Trophoblast cell (in vitro differentiated cells and primary cell): ENCODE measurements around the gene NF1.

ENCODE experiments used
- DNase-seq, 2 donors: peaks; one replicate each; pipeline ENCODE4 v3.0.0-alpha.2; 2016
- H2AFZ ChIP-seq: 2 replicates; pipeline ENCODE4 v1.6.1; 2013; ENCODE audit warnings: low read length, moderate library complexity, mild to moderate bottlenecking; ENCODE audit not compliant: insufficient read depth, poor library complexity
- H2AK5ac ChIP-seq: 2 replicates; pipeline ENCODE4 v1.6.1; 2013; ENCODE audit warnings: mild to moderate bottlenecking, low read length
- H2BK120ac ChIP-seq: 2 replicates; pipeline ENCODE4 v1.6.1; 2013; ENCODE audit warnings: low read length, mild to moderate bottlenecking, moderate library complexity; ENCODE audit not compliant: insufficient read depth, poor library complexity
- H2BK12ac ChIP-seq: 2 replicates; pipeline ENCODE4 v1.6.1; 2013; ENCODE audit warnings: mild to moderate bottlenecking, low read length, moderate library complexity
- H2BK5ac ChIP-seq: 2 replicates; pipeline ENCODE4 v1.6.1; 2013; ENCODE audit warnings: low read length, low read depth, moderate library complexity, mild to moderate bottlenecking; ENCODE audit not compliant: poor library complexity
- H3K14ac ChIP-seq: 2 replicates; pipeline ENCODE4 v1.6.1; 2013; ENCODE audit warnings: mild to moderate bottlenecking, low read length
- H3K18ac ChIP-seq: 2 replicates; pipeline ENCODE4 v1.6.1; 2013; ENCODE audit warnings: mild to moderate bottlenecking, low read length
- H3K23ac ChIP-seq: 2 replicates; pipeline ENCODE4 v1.6.1; 2013; ENCODE audit warnings: low read length
- H3K27ac ChIP-seq: 2 replicates; pipeline ENCODE4 v1.5.1; 2013; ENCODE audit warnings: low read depth, mild to moderate bottlenecking, inconsistent platforms, low read length, moderate library complexity
- H3K27me3 ChIP-seq: 2 replicates; pipeline ENCODE4 v1.6.1; 2013; ENCODE audit warnings: inconsistent platforms, mild to moderate bottlenecking, low read length, moderate library complexity; ENCODE audit not compliant: insufficient read depth
- H3K36me3 ChIP-seq, 2 experiments: 1 replicate in 1 of 2; 2 replicates in 1 of 2; pipeline ENCODE4 v1.6.1; 2013; ENCODE audit warnings: low read length in 2 of 2, mild to moderate bottlenecking in 2 of 2, moderate library complexity in 1 of 2; ENCODE audit not compliant: insufficient read depth in 2 of 2, control insufficient read depth in 1 of 2
- H3K4ac ChIP-seq: 2 replicates; pipeline ENCODE4 v1.6.1; 2013; ENCODE audit warnings: low read depth, mild to moderate bottlenecking, low read length, moderate library complexity
- H3K4me1 ChIP-seq, 2 experiments: 1 replicate in 1 of 2; 2 replicates in 1 of 2; pipeline ENCODE4 v1.6.1; 2013; ENCODE audit warnings: low read length in 2 of 2, mild to moderate bottlenecking in 2 of 2, moderate library complexity in 1 of 2; ENCODE audit not compliant: insufficient read depth in 2 of 2, control insufficient read depth in 1 of 2
- H3K4me2 ChIP-seq: 2 replicates; pipeline ENCODE4 v1.6.1; 2013; ENCODE audit warnings: inconsistent platforms, mild to moderate bottlenecking, low read length, moderate library complexity
- H3K4me3 ChIP-seq: 2 replicates; pipeline ENCODE4 v1.5.1; 2013; ENCODE audit warnings: mild to moderate bottlenecking, low read depth, low read length, inconsistent platforms
- H3K79me1 ChIP-seq: one replicate; pipeline ENCODE4 v1.6.1; 2013; ENCODE audit warnings: low read length
- H3K79me2 ChIP-seq: 2 replicates; pipeline ENCODE4 v1.6.1; 2013; ENCODE audit warnings: low read length, mild to moderate bottlenecking; ENCODE audit not compliant: control insufficient read depth, insufficient read depth, poor library complexity
- H3K9ac ChIP-seq: 2 replicates; pipeline ENCODE4 v1.6.1; 2013; ENCODE audit warnings: mild to moderate bottlenecking, low read length
- H3K9me3 ChIP-seq: 2 replicates; pipeline ENCODE4 v1.6.1; 2013; ENCODE audit warnings: low read depth, mild to moderate bottlenecking, control low read depth, inconsistent platforms, low read length; ENCODE audit not compliant: insufficient read depth
- H4K12ac ChIP-seq: 2 replicates; pipeline ENCODE4 v1.6.1; 2013; ENCODE audit warnings: low read depth, mild to moderate bottlenecking, low read length, moderate library complexity
- H4K8ac ChIP-seq: 2 replicates; pipeline ENCODE4 v1.6.1; 2013; ENCODE audit warnings: low read depth, mild to moderate bottlenecking, low read length, moderate library complexity
- H4K91ac ChIP-seq: one replicate; pipeline ENCODE4 v1.6.1; 2013; ENCODE audit warnings: low read depth, mild to moderate bottlenecking, low read length, moderate library complexity
- WGBS: extraction: QIAGEN DNeasy Blood & Tissue Kit; methylation state at CpG from one replicate; pipeline ENCODE4 v1.1.7; 2013; ENCODE audit warnings: missing lambda C conversion rate; ENCODE audit not compliant: insufficient read length, insufficient coverage; ENCODE audit errors: extremely low coverage; 5-methylcytosine and 5-hydroxymethylcytosine counted together

NF1 gene

DNA sequence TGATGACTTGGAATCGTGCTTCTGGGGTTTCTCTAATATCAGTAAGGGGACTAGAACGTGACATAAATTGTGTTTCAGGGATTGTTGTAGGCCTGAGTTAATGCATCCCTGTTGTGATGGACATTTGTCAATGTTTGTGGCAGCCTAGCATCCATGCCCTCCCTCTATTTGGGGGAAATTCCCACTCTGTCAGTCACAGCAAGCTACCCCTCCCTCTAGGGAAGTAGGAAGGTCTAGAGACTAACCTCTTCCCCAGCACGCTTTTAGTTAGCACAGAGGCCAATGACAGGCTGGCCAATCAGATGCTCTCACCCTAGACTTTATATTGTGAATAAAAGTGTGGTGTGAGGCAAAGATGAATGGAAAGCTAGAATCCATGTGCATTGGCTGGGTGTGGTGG lies 32.4 kb upstream of the NF1 start:
- Histone ChIP-seq H2BK120ac (no peak overlapping the region), H3K4me3 (no peak overlapping the region), H3K18ac (no peak overlapping the region), H3K4me1 (peaks cover 0 to 3% of the 10 kb centered on the region in 2 experiments), H3K4me2 (no peak overlapping the region), H2AK5ac (no peak overlapping the region), H3K36me3 (no peaks in the 10 kb centered on the region), H3K14ac (no peak overlapping the region), H2BK12ac (no peak overlapping the region), H2BK5ac (no peak overlapping the region), H3K4ac (no peak overlapping the region), H3K27me3 (no peaks in the 10 kb centered on the region), H4K91ac (no peak overlapping the region), H4K12ac (no peak overlapping the region), H3K9ac (no peak overlapping the region), H4K8ac (no peak overlapping the region), H3K79me2 (no peaks in the 10 kb centered on the region), H3K9me3 (no peaks in the 10 kb centered on the region), H3K27ac (no peak overlapping the region), H3K79me1 (no peaks in the 10 kb centered on the region), H3K23ac (no peak overlapping the region), H2AFZ (no peak overlapping the region)
- peak in 1 of 2 donors; percentile 23 for DNase-seq
- no CpG with 5 or more reads among the region's 3 CpGs for WGBS

DNA sequence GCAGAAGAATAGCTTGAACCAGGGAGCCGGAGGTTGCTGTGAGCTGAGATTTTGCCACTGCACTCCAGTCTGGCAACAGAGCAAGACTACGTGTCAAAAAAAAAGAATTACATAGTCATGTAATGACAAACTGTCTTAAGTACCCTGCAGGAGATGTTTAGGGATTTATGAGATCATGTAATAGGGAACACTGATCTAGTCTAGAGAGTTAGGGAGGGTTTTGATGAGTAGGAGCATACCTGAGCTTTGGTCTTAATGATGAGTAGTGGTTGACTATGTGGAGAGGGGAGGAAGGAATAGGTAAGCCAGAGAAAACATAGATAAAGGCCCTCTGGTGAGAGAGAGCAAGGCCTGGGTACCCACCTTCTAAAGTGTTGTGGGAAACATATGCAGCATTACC lies 30.1 kb upstream of the NF1 start:
- Histone ChIP-seq H3K4me2 (no peak overlapping the region), H3K79me2 (no peaks in the 10 kb centered on the region), H3K4me1 (peaks cover 0 to 9% of the 10 kb centered on the region in 2 experiments), H2BK120ac (no peak overlapping the region), H3K23ac (no peak overlapping the region), H3K18ac (no peak overlapping the region), H4K8ac (no peak overlapping the region), H3K27me3 (no peaks in the 10 kb centered on the region), H2AFZ (no peak overlapping the region), H2AK5ac (no peak overlapping the region), H4K91ac (no peak overlapping the region), H3K79me1 (no peaks in the 10 kb centered on the region), H3K36me3 (no peaks in the 10 kb centered on the region), H2BK12ac (no peak overlapping the region), H3K4ac (no peak overlapping the region), H3K4me3 (no peak overlapping the region), H3K9me3 (no peaks in the 10 kb centered on the region), H3K9ac (no peak overlapping the region), H3K14ac (no peak overlapping the region), H2BK5ac (no peak overlapping the region), H4K12ac (no peak overlapping the region), H3K27ac (no peak overlapping the region)
- DNase-seq = no peak
- WGBS = no CpG with 5 or more reads among the region's 2 CpGs

DNA sequence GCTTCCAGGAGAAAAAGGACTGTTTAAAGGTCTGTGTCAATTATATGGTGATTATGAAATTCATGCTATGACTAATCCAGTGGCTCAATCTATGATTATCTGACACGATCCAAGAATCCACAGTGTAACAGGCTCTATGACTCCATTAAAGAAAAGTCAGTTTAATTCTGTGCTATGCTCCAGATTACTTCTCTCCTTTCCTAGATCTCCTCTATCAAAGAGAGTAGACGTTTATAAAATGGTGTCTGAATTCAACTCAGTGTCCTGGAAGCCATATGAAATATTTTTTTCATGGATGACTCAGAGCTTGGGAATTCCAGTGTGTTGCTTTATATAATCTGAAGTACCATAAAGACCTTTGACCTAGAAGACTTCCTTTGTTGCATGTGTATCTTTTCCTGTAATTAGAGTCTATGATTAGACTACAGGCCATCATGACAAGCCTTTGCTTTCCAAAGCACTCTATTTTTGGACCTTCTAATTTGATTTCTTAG lies 27.0 kb upstream of the NF1 start:
- DNase-seq = peak in 1 of 2 donors; percentile 86
- H3K4me1 ChIP-seq = peaks cover 4 to 15% of the 10 kb centered on the region in 2 experiments
- H3K4ac ChIP-seq = no peak overlapping the region
- no peak overlapping the region for H2BK120ac ChIP-seq
- H3K9me3 ChIP-seq = no peaks in the 10 kb centered on the region
- no peak overlapping the region for H2AK5ac ChIP-seq
- H4K8ac ChIP-seq = no peak overlapping the region
- H3K14ac ChIP-seq = no peak overlapping the region
- no peak overlapping the region for H3K9ac ChIP-seq
- no CpG with 5 or more reads among the region's 2 CpGs for WGBS
- no peak overlapping the region for H4K91ac ChIP-seq
- no peaks in the 10 kb centered on the region for H3K79me2 ChIP-seq
- no peaks in the 10 kb centered on the region for H3K27me3 ChIP-seq
- no peak overlapping the region for H3K4me2 ChIP-seq
- H4K12ac ChIP-seq = no peak overlapping the region
- H3K18ac ChIP-seq = no peak overlapping the region
- H3K23ac ChIP-seq = no peak overlapping the region
- H3K4me3 ChIP-seq = no peak overlapping the region
- H3K27ac ChIP-seq = no peak overlapping the region
- no peak overlapping the region for H2BK5ac ChIP-seq
- no peak overlapping the region for H2BK12ac ChIP-seq
- H3K79me1 ChIP-seq = peaks cover 7% of the 10 kb centered on the region
- no peak overlapping the region for H2AFZ ChIP-seq
- no peaks in the 10 kb centered on the region for H3K36me3 ChIP-seq

DNA sequence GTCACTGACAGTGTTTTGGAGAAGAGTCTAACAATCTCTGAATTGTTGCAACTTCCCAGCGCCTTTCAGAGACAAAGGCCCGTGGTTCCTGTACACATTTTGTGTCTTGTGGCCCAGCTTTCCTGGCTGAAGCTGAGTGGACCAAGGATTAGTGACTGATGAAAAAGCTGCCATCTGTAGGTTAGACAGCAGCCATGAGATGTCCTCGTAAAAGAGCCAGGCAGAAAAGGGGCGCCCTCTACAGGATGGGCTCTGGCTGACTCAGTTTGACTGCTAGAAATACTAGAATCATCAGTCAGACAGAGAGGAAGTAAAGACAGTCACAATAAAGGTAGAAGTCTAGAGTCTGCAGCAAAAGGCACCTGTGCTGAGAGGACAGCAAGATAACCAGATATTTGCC lies 26.5 kb upstream of the NF1 start:
- H3K14ac ChIP-seq = peak overlapping the region; percentile 61

More for the DNA sequence above, 26.5 kb upstream of the NF1 start:
- no peak overlapping the region for H3K9ac ChIP-seq
- H4K8ac ChIP-seq = peak overlapping the region; percentile 53
- no peak overlapping the region for H4K12ac ChIP-seq
- H3K4me2 ChIP-seq = no peak overlapping the region
- H3K79me2 ChIP-seq = no peaks in the 10 kb centered on the region
- H3K4me3 ChIP-seq = no peak overlapping the region
- no peak overlapping the region for H3K4ac ChIP-seq
- peaks cover 11% of the 10 kb centered on the region for H3K79me1 ChIP-seq
- H3K18ac ChIP-seq = no peak overlapping the region
- H3K4me1 ChIP-seq = peaks cover 8 to 18% of the 10 kb centered on the region in 2 experiments
- peak overlapping the region; percentile 51 for H4K91ac ChIP-seq
- no peak overlapping the region for H2BK5ac ChIP-seq
- peak overlapping the region; percentile 74 for H2AFZ ChIP-seq
- H2AK5ac ChIP-seq = no peak overlapping the region
- no peak overlapping the region for H3K23ac ChIP-seq
- no peaks in the 10 kb centered on the region for H3K36me3 ChIP-seq
- H2BK12ac ChIP-seq = peak overlapping the region; percentile 50
- peak overlapping the region; percentile 53 for H2BK120ac ChIP-seq
- no peaks in the 10 kb centered on the region for H3K27me3 ChIP-seq
- no peak overlapping the region for H3K27ac ChIP-seq
- peak; percentile 28 to 45 for DNase-seq
- H3K9me3 ChIP-seq = no peaks in the 10 kb centered on the region
- no CpG with 5 or more reads among the region's 4 CpGs for WGBS
